NAMALWA (cell line): ENCODE results near the gene CARMIL3.
"Not testable (repeated sequence)": the region's sequence is repeated elsewhere in the genome, so short reads cannot be mapped to it uniquely, and the experiment has no call there.

Experiments used
- DNase-seq: peaks from one replicate; pipeline ENCODE4 v3.0.0-alpha.2; 2015; ENCODE audit warnings: low spot score

CARMIL3 gene

GRCh38 chr14:24040692-24041091, 11.1 kb upstream of the CARMIL3 start:
- DNase-seq: no peak

GRCh38 chr14:24042746-24043145, 9.1 kb upstream of the CARMIL3 start:
- DNase-seq: no peak

GRCh38 chr14:24049002-24049401, 2.8 kb upstream of the CARMIL3 start:
- DNase-seq: not testable (repeated sequence)

- not testable (repeated sequence) for DNase-seq
These were observed 1.1 kb upstream of the CARMIL3 start for GRCh38 chr14:24050753-24051152.

GRCh38 chr14:24051176-24051788, 527 bp upstream of the CARMIL3 start:
- no peak for DNase-seq

GRCh38 chr14:24052656-24053547, 1.1 kb downstream of the CARMIL3 start:
- no peak for DNase-seq

- DNase-seq: no peak
These were observed 1.9 kb downstream of the CARMIL3 start for GRCh38 chr14:24053548-24054323.

- DNase-seq: no peak
These were observed 2.5 kb downstream of the CARMIL3 start for GRCh38 chr14:24054324-24054641.

- no peak for DNase-seq
These were observed 2.8 kb downstream of the CARMIL3 start for GRCh38 chr14:24054646-24055045.

GRCh38 chr14:24055971-24056799, 4.4 kb downstream of the CARMIL3 start:
- DNase-seq: no peak

- DNase-seq: no peak
These were observed 5.0 kb downstream of the CARMIL3 start for GRCh38 chr14:24056800-24057184.

GRCh38 chr14:24057271-24057670, 5.5 kb downstream of the CARMIL3 start:
- DNase-seq: no peak

GRCh38 chr14:24057867-24058259, 6.1 kb downstream of the CARMIL3 start:
- no peak for DNase-seq

- peak; percentile 79 for DNase-seq
These were observed 6.6 kb downstream of the CARMIL3 start for GRCh38 chr14:24058260-24058950.

- DNase-seq: no peak
These were observed 7.2 kb downstream of the CARMIL3 start for GRCh38 chr14:24058951-24059475.

- DNase-seq: no peak
These were observed 8.1 kb downstream of the CARMIL3 start for GRCh38 chr14:24059841-24060388.

- no peak for DNase-seq
These were observed 8.6 kb downstream of the CARMIL3 start for GRCh38 chr14:24060443-24060842.

- DNase-seq: no peak
These were observed 9.4 kb downstream of the CARMIL3 start for GRCh38 chr14:24060984-24061913.

- no peak for DNase-seq
These were observed 10.6 kb downstream of the CARMIL3 start for GRCh38 chr14:24062216-24062980.
